ENCODE data around the gene CTNNA3. TPM values are rescaled to one million over a fixed set of nuclear protein-coding genes. Genes with fewer than 3 reads are reported as not detected.

The CTNNA3 gene
- total and polyA plus RNA-seq, 4 experiments from 2014 or later, result not detected

GRCh38 chr10:66990143-66990830 is 705.7 kb downstream of the CTNNA3 start:
- H3K4me3 ChIP-seq (ENCODE audit: low read length in 2 of 2), result no peak overlapping the region
- H3K27me3 Mint-ChIP-seq, result peaks cover 0 to 2% of the 10 kb centered on the region in 2 donors
- no peaks in the 10 kb centered on the region for H3K4me1 Mint-ChIP-seq
- no peak for DNase-seq
- no peak overlapping the region for H3K27ac Mint-ChIP-seq
- H3K27me3 ChIP-seq (ENCODE audit: insufficient read depth, low read length), result no peaks in the 10 kb centered on the region
- H3K9me3 Mint-ChIP-seq, result peaks cover 0 to 2% (median 0%) of the 10 kb centered on the region in 8 donors
- H3K36me3 ChIP-seq (ENCODE audit: insufficient read depth, low read length), result no peaks in the 10 kb centered on the region
- H3K4me3 Mint-ChIP-seq, result no peak overlapping the region
- no peaks in the 10 kb centered on the region for H3K9me3 ChIP-seq (ENCODE audit: control insufficient read depth in 1 of 2, low read length in 2 of 2)
- POLR2A ChIA-PET (ENCODE audit: partially characterized antibody), result no interaction called here
- H3K4me1 ChIP-seq (ENCODE audit: insufficient read depth, low read length), result no peaks in the 10 kb centered on the region
- intact Hi-C loops (cut with micrococcal nuclease), result no loop called here
- CTCF ChIA-PET (ENCODE audit: partially characterized antibody), result no interaction called here
- H3K27ac ChIP-seq (ENCODE audit: low read depth, low read length), result no peak overlapping the region
- H3K36me3 Mint-ChIP-seq, result no peaks in the 10 kb centered on the region

GRCh38 chr10:66983475-66983818 is 712.5 kb downstream of the CTNNA3 start:
- H3K36me3 Mint-ChIP-seq, result no peaks in the 10 kb centered on the region
- no peak overlapping the region for H3K27ac ChIP-seq (ENCODE audit: low read depth, low read length)
- peaks cover 0 to 3% (median under 1%) of the 10 kb centered on the region in 4 donors for H3K4me1 Mint-ChIP-seq
- no peaks in the 10 kb centered on the region for H3K36me3 ChIP-seq (ENCODE audit: insufficient read depth, low read length)
- no peak overlapping the region for H3K4me3 Mint-ChIP-seq
- H3K9me3 ChIP-seq (ENCODE audit: control insufficient read depth in 1 of 2, low read length in 2 of 2), result no peaks in the 10 kb centered on the region
- H3K27ac Mint-ChIP-seq, result no peak overlapping the region
- H3K27me3 Mint-ChIP-seq, result peaks cover 0 to 4% of the 10 kb centered on the region in 2 donors
- H3K27me3 ChIP-seq (ENCODE audit: insufficient read depth, low read length), result no peaks in the 10 kb centered on the region
- ChIA-PET CTCF (ENCODE audit: partially characterized antibody) (no interaction called here), POLR2A (ENCODE audit: partially characterized antibody) (no interaction called here)
- H3K9me3 Mint-ChIP-seq, result no peaks in the 10 kb centered on the region
- no peak overlapping the region for H3K4me3 ChIP-seq (ENCODE audit: low read length in 2 of 2)
- no peak for DNase-seq
- intact Hi-C loops (cut with micrococcal nuclease), result no loop called here
- no peaks in the 10 kb centered on the region for H3K4me1 ChIP-seq (ENCODE audit: insufficient read depth, low read length)

GRCh38 chr10:66982792-66983474 is 713.1 kb downstream of the CTNNA3 start:
- intact Hi-C loops (cut with micrococcal nuclease), result no loop called here
- no peak for DNase-seq
- Histone ChIP-seq H3K9me3 (ENCODE audit: control insufficient read depth in 1 of 2, low read length in 2 of 2) (no peaks in the 10 kb centered on the region), H3K4me3 (ENCODE audit: low read length in 2 of 2) (no peak overlapping the region), H3K4me1 (ENCODE audit: insufficient read depth, low read length) (no peaks in the 10 kb centered on the region), H3K27me3 (ENCODE audit: insufficient read depth, low read length) (no peaks in the 10 kb centered on the region), H3K27ac (ENCODE audit: low read depth, low read length) (no peak overlapping the region), H3K36me3 (ENCODE audit: insufficient read depth, low read length) (no peaks in the 10 kb centered on the region)
- H3K4me1 Mint-ChIP-seq, result peaks cover 0 to 3% (median under 1%) of the 10 kb centered on the region in 4 donors
- ChIA-PET CTCF (ENCODE audit: partially characterized antibody) (no interaction called here), POLR2A (ENCODE audit: partially characterized antibody) (no interaction called here)
- H3K36me3 Mint-ChIP-seq, result no peaks in the 10 kb centered on the region
- no peaks in the 10 kb centered on the region for H3K9me3 Mint-ChIP-seq
- peaks cover 0 to 4% of the 10 kb centered on the region in 2 donors for H3K27me3 Mint-ChIP-seq
- H3K27ac Mint-ChIP-seq, result no peak overlapping the region
- peak overlapping the region in 1 of 8 donors; percentile 18 for H3K4me3 Mint-ChIP-seq

GRCh38 chr10:66982053-66982420 is 714.0 kb downstream of the CTNNA3 start:
- CTCF ChIA-PET (ENCODE audit: partially characterized antibody), result no interaction called here
- Histone ChIP-seq H3K36me3 (ENCODE audit: insufficient read depth, low read length) (no peaks in the 10 kb centered on the region), H3K4me1 (ENCODE audit: insufficient read depth, low read length) (no peaks in the 10 kb centered on the region), H3K9me3 (ENCODE audit: control insufficient read depth in 1 of 2, low read length in 2 of 2) (no peaks in the 10 kb centered on the region), H3K4me3 (ENCODE audit: low read length in 2 of 2) (no peak overlapping the region), H3K27me3 (ENCODE audit: insufficient read depth, low read length) (no peaks in the 10 kb centered on the region), H3K27ac (ENCODE audit: low read depth, low read length) (no peak overlapping the region)
- H3K9me3 Mint-ChIP-seq, result no peaks in the 10 kb centered on the region
- peaks cover 0 to 4% of the 10 kb centered on the region in 2 donors for H3K27me3 Mint-ChIP-seq
- no peak for DNase-seq
- H3K36me3 Mint-ChIP-seq, result no peaks in the 10 kb centered on the region
- H3K27ac Mint-ChIP-seq, result no peak overlapping the region
- intact Hi-C loops (cut with micrococcal nuclease), result no loop called here
- H3K4me3 Mint-ChIP-seq, result no peak overlapping the region
- POLR2A ChIA-PET (ENCODE audit: partially characterized antibody), result no interaction called here
- peaks cover 0 to 3% (median under 1%) of the 10 kb centered on the region in 4 donors for H3K4me1 Mint-ChIP-seq

- no peak overlapping the region for H3K27ac Mint-ChIP-seq
- H3K27ac ChIP-seq (ENCODE audit: low read depth, low read length), result no peak overlapping the region
- no peaks in the 10 kb centered on the region for H3K4me1 ChIP-seq (ENCODE audit: insufficient read depth, low read length)
- H3K9me3 ChIP-seq (ENCODE audit: control insufficient read depth in 1 of 2, low read length in 2 of 2), result no peaks in the 10 kb centered on the region
- H3K27me3 Mint-ChIP-seq, result peaks cover 0 to 4% of the 10 kb centered on the region in 2 donors
- POLR2A ChIA-PET (ENCODE audit: partially characterized antibody), result no interaction called here
- H3K9me3 Mint-ChIP-seq, result no peaks in the 10 kb centered on the region
- no peak overlapping the region for H3K4me3 Mint-ChIP-seq
- CTCF ChIA-PET (ENCODE audit: partially characterized antibody), result no interaction called here
- intact Hi-C loops (cut with micrococcal nuclease), result no loop called here
- no peak for DNase-seq
- peaks cover 0 to 3% (median under 1%) of the 10 kb centered on the region in 4 donors for H3K4me1 Mint-ChIP-seq
- no peaks in the 10 kb centered on the region for H3K36me3 Mint-ChIP-seq
- no peak overlapping the region for H3K4me3 ChIP-seq (ENCODE audit: low read length in 2 of 2)
- no peaks in the 10 kb centered on the region for H3K27me3 ChIP-seq (ENCODE audit: insufficient read depth, low read length)
- H3K36me3 ChIP-seq (ENCODE audit: insufficient read depth, low read length), result no peaks in the 10 kb centered on the region
These were observed 714.5 kb downstream of the CTNNA3 start for GRCh38 chr10:66981361-66982052.

GRCh38 chr10:66980246-66980815 is 715.7 kb downstream of the CTNNA3 start:
- H3K27ac ChIP-seq (ENCODE audit: low read depth, low read length), result no peak overlapping the region
- POLR2A ChIA-PET (ENCODE audit: partially characterized antibody), result no interaction called here
- H3K36me3 Mint-ChIP-seq, result no peaks in the 10 kb centered on the region

GRCh38 chr10:66964946-66965345 is 731.0 kb downstream of the CTNNA3 start:
- H3K9me3 ChIP-seq (ENCODE audit: control insufficient read depth in 1 of 2, low read length in 2 of 2), result no peaks in the 10 kb centered on the region
- no peak overlapping the region for H3K27ac Mint-ChIP-seq
- H3K27me3 Mint-ChIP-seq, result peaks cover 0 to 5% of the 10 kb centered on the region in 2 donors
- H3K36me3 ChIP-seq (ENCODE audit: insufficient read depth, low read length), result no peaks in the 10 kb centered on the region
- ChIA-PET CTCF (ENCODE audit: partially characterized antibody) (no interaction called here), POLR2A (ENCODE audit: partially characterized antibody) (no interaction called here)
- H3K27ac ChIP-seq (ENCODE audit: low read depth, low read length), result no peak overlapping the region
- no peaks in the 10 kb centered on the region for H3K27me3 ChIP-seq (ENCODE audit: insufficient read depth, low read length)
- H3K36me3 Mint-ChIP-seq, result no peaks in the 10 kb centered on the region
- no peaks in the 10 kb centered on the region for H3K4me1 ChIP-seq (ENCODE audit: insufficient read depth, low read length)
- no peaks in the 10 kb centered on the region for H3K4me1 Mint-ChIP-seq
- H3K9me3 Mint-ChIP-seq, result peaks cover 0 to 3% (median 0%) of the 10 kb centered on the region in 8 donors
- DNase-seq, result no peak
- no peak overlapping the region for H3K4me3 Mint-ChIP-seq
- intact Hi-C loops (cut with micrococcal nuclease), result no loop called here
- H3K4me3 ChIP-seq (ENCODE audit: low read length in 2 of 2), result no peak overlapping the region

More at GRCh38 chr10:66980246-66980815, 715.7 kb downstream of the CTNNA3 start:
- H3K27me3 ChIP-seq (ENCODE audit: insufficient read depth, low read length), result no peaks in the 10 kb centered on the region
- CTCF ChIA-PET (ENCODE audit: partially characterized antibody), result no interaction called here
- Mint-ChIP-seq H3K9me3 (no peaks in the 10 kb centered on the region), H3K27ac (no peak overlapping the region), H3K27me3 (peaks cover 0 to 4% of the 10 kb centered on the region in 2 donors), H3K4me1 (peaks cover 0 to 3% (median under 1%) of the 10 kb centered on the region in 4 donors), H3K4me3 (no peak overlapping the region)
- no peak for DNase-seq
- H3K36me3 ChIP-seq (ENCODE audit: insufficient read depth, low read length), result no peaks in the 10 kb centered on the region
- intact Hi-C loops (cut with micrococcal nuclease), result no loop called here
- H3K4me1 ChIP-seq (ENCODE audit: insufficient read depth, low read length), result no peaks in the 10 kb centered on the region
- no peaks in the 10 kb centered on the region for H3K9me3 ChIP-seq (ENCODE audit: control insufficient read depth in 1 of 2, low read length in 2 of 2)
- H3K4me3 ChIP-seq (ENCODE audit: low read length in 2 of 2), result no peak overlapping the region
